ENCODE measurements around the gene MYNN. TPM values are rescaled to one million over a fixed set of nuclear protein-coding genes. Genes with fewer than 3 reads are reported as not detected.

The MYNN gene
- polyA plus RNA-seq, 1 donor, result 18.0 TPM

- H3K27ac ChIP-seq (ENCODE audit: low read length), result no peak overlapping the region
- H3K27me3 ChIP-seq (ENCODE audit: control insufficient read depth, insufficient read depth, low read length), result no peaks in the 10 kb centered on the region
- H3K4me3 ChIP-seq (ENCODE audit: low read length), result no peak overlapping the region
- no peaks in the 10 kb centered on the region for H3K9me3 ChIP-seq (ENCODE audit: control insufficient read depth, low read depth, low read length)
- H3K36me3 ChIP-seq (ENCODE audit: control insufficient read depth, insufficient read depth, low read length), result no peaks in the 10 kb centered on the region
- H3K4me1 ChIP-seq (ENCODE audit: control insufficient read depth, insufficient read depth, low read length), result peaks cover 3% of the 10 kb centered on the region
- WGBS (ENCODE audit: insufficient coverage, low lambda C conversion rate), result 100% methylated on average over 1 of the region's 2 CpGs
- DNase-seq, result no peak
These were observed 17.7 kb upstream of the MYNN start for GRCh38 chr3:169755488-169755887.

- no peak for DNase-seq
- H3K27ac ChIP-seq (ENCODE audit: low read length), result no peak overlapping the region
These were observed 14.7 kb upstream of the MYNN start for GRCh38 chr3:169758359-169758994.

GRCh38 chr3:169759256-169759655 lies 13.9 kb upstream of the MYNN start:
- H3K4me1 ChIP-seq (ENCODE audit: control insufficient read depth, insufficient read depth, low read length), result peaks cover 9% of the 10 kb centered on the region
- no peak overlapping the region for H3K27ac ChIP-seq (ENCODE audit: low read length)
- no peaks in the 10 kb centered on the region for H3K27me3 ChIP-seq (ENCODE audit: control insufficient read depth, insufficient read depth, low read length)
- no CpG with 5 or more reads among the region's 2 CpGs for WGBS (ENCODE audit: insufficient coverage, low lambda C conversion rate)
- peaks cover 3% of the 10 kb centered on the region for H3K9me3 ChIP-seq (ENCODE audit: control insufficient read depth, low read depth, low read length)
- H3K36me3 ChIP-seq (ENCODE audit: control insufficient read depth, insufficient read depth, low read length), result no peaks in the 10 kb centered on the region
- DNase-seq, result no peak
- no peak overlapping the region for H3K4me3 ChIP-seq (ENCODE audit: low read length)

More at GRCh38 chr3:169758359-169758994, 14.7 kb upstream of the MYNN start:
- 50% methylated on average over 3 of the region's 5 CpGs for WGBS (ENCODE audit: insufficient coverage, low lambda C conversion rate)
- peaks cover 3% of the 10 kb centered on the region for H3K9me3 ChIP-seq (ENCODE audit: control insufficient read depth, low read depth, low read length)
- H3K27me3 ChIP-seq (ENCODE audit: control insufficient read depth, insufficient read depth, low read length), result no peaks in the 10 kb centered on the region
- H3K4me1 ChIP-seq (ENCODE audit: control insufficient read depth, insufficient read depth, low read length), result peaks cover 3% of the 10 kb centered on the region
- H3K4me3 ChIP-seq (ENCODE audit: low read length), result no peak overlapping the region
- no peaks in the 10 kb centered on the region for H3K36me3 ChIP-seq (ENCODE audit: control insufficient read depth, insufficient read depth, low read length)

- Histone ChIP-seq H3K4me1 (ENCODE audit: control insufficient read depth, insufficient read depth, low read length) (peaks cover 7% of the 10 kb centered on the region), H3K36me3 (ENCODE audit: control insufficient read depth, insufficient read depth, low read length) (no peaks in the 10 kb centered on the region), H3K4me3 (ENCODE audit: low read length) (no peak overlapping the region), H3K27me3 (ENCODE audit: control insufficient read depth, insufficient read depth, low read length) (no peaks in the 10 kb centered on the region), H3K27ac (ENCODE audit: low read length) (no peak overlapping the region), H3K9me3 (ENCODE audit: control insufficient read depth, low read depth, low read length) (peaks cover 5% of the 10 kb centered on the region)
- WGBS (ENCODE audit: insufficient coverage, low lambda C conversion rate), result no CpG with 5 or more reads among the region's 4 CpGs
- peak in 1 of 2 donors; percentile 53 for DNase-seq
These were observed 12.7 kb upstream of the MYNN start for GRCh38 chr3:169760479-169760878.

GRCh38 chr3:169764312-169764881 lies 8.8 kb upstream of the MYNN start:
- WGBS (ENCODE audit: insufficient coverage, low lambda C conversion rate), result no CpG with 5 or more reads among the region's 46 CpGs
- DNase-seq, result peak; percentile 27 to 81
- H3K27me3 ChIP-seq (ENCODE audit: control insufficient read depth, insufficient read depth, low read length), result no peaks in the 10 kb centered on the region
- H3K27ac ChIP-seq (ENCODE audit: low read length), result peak overlapping the region; percentile 89
- peak overlapping the region; percentile 82 for H3K4me3 ChIP-seq (ENCODE audit: low read length)
- peaks cover 16% of the 10 kb centered on the region for H3K9me3 ChIP-seq (ENCODE audit: control insufficient read depth, low read depth, low read length)
- peaks cover 7% of the 10 kb centered on the region for H3K4me1 ChIP-seq (ENCODE audit: control insufficient read depth, insufficient read depth, low read length)
- no peaks in the 10 kb centered on the region for H3K36me3 ChIP-seq (ENCODE audit: control insufficient read depth, insufficient read depth, low read length)

GRCh38 chr3:169764882-169765612 lies 8.1 kb upstream of the MYNN start, which contains the start of gene TERC:
Gene TERC (minus strand): TSS chr3:169765060.
- WGBS (ENCODE audit: insufficient coverage, low lambda C conversion rate), result no CpG with 5 or more reads among the region's 42 CpGs
- peaks cover 16% of the 10 kb centered on the region for H3K9me3 ChIP-seq (ENCODE audit: control insufficient read depth, low read depth, low read length)
- peak; percentile 95 to 96 for DNase-seq

GRCh38 chr3:169769287-169770181 lies 3.7 kb upstream of the MYNN start, which contains the start of gene ACTRT3:
Gene ACTRT3 (minus strand): TSS chr3:169769561. CDS start chr3:169769520, 41 bp downstream.
- Histone ChIP-seq H3K27me3 (ENCODE audit: control insufficient read depth, insufficient read depth, low read length) (no peaks in the 10 kb centered on the region), H3K27ac (ENCODE audit: low read length) (peak within 1 kb of the TSS; percentile 84), H3K36me3 (ENCODE audit: control insufficient read depth, insufficient read depth, low read length) (peaks cover 2% of the 10 kb centered on the region), H3K9me3 (ENCODE audit: control insufficient read depth, low read depth, low read length) (peaks cover 13% of the 10 kb centered on the region), H3K4me1 (ENCODE audit: control insufficient read depth, insufficient read depth, low read length) (peaks cover 3% of the 10 kb centered on the region), H3K4me3 (ENCODE audit: low read length) (peak within 1 kb of the TSS; percentile 62)
- DNase-seq, result peak; percentile 67 to 89
- 0% methylated on average over 1 of the region's 51 CpGs for WGBS (ENCODE audit: insufficient coverage, low lambda C conversion rate)

More at GRCh38 chr3:169764882-169765612, 8.1 kb upstream of the MYNN start, which contains the start of gene TERC:
- no peaks in the 10 kb centered on the region for H3K36me3 ChIP-seq (ENCODE audit: control insufficient read depth, insufficient read depth, low read length)
- peak within 1 kb of the TSS; percentile 82 for H3K4me3 ChIP-seq (ENCODE audit: low read length)
- peak within 1 kb of the TSS; percentile 89 for H3K27ac ChIP-seq (ENCODE audit: low read length)
- H3K27me3 ChIP-seq (ENCODE audit: control insufficient read depth, insufficient read depth, low read length), result no peaks in the 10 kb centered on the region
- peaks cover 7% of the 10 kb centered on the region for H3K4me1 ChIP-seq (ENCODE audit: control insufficient read depth, insufficient read depth, low read length)

- peak overlapping the region; percentile 99 for H3K27ac ChIP-seq (ENCODE audit: low read length)
- 4% methylated on average over 5 of the region's 27 CpGs for WGBS (ENCODE audit: insufficient coverage, low lambda C conversion rate)
- H3K9me3 ChIP-seq (ENCODE audit: control insufficient read depth, low read depth, low read length), result peaks cover 7% of the 10 kb centered on the region
These were observed 1.5 kb upstream of the MYNN start for GRCh38 chr3:169771497-169772304.

GRCh38 chr3:169772305-169772896 lies 795 bp upstream of the MYNN start:
- H3K27me3 ChIP-seq (ENCODE audit: control insufficient read depth, insufficient read depth, low read length), result no peaks in the 10 kb centered on the region
- peaks cover 7% of the 10 kb centered on the region for H3K9me3 ChIP-seq (ENCODE audit: control insufficient read depth, low read depth, low read length)
- peaks cover 6% of the 10 kb centered on the region for H3K4me1 ChIP-seq (ENCODE audit: control insufficient read depth, insufficient read depth, low read length)
- peak overlapping the region; percentile 90 for H3K4me3 ChIP-seq (ENCODE audit: low read length)
- peak overlapping the region; percentile 99 for H3K27ac ChIP-seq (ENCODE audit: low read length)
- WGBS (ENCODE audit: insufficient coverage, low lambda C conversion rate), result 0% methylated on average over 2 of the region's 15 CpGs
- DNase-seq, result peak; percentile 76 to 87
- peaks cover 20% of the 10 kb centered on the region for H3K36me3 ChIP-seq (ENCODE audit: control insufficient read depth, insufficient read depth, low read length)

More at GRCh38 chr3:169771497-169772304, 1.5 kb upstream of the MYNN start:
- peak; percentile 73 to 89 for DNase-seq
- Histone ChIP-seq H3K27me3 (ENCODE audit: control insufficient read depth, insufficient read depth, low read length) (no peaks in the 10 kb centered on the region), H3K4me3 (ENCODE audit: low read length) (peak overlapping the region; percentile 90), H3K4me1 (ENCODE audit: control insufficient read depth, insufficient read depth, low read length) (peaks cover 6% of the 10 kb centered on the region), H3K36me3 (ENCODE audit: control insufficient read depth, insufficient read depth, low read length) (peaks cover 15% of the 10 kb centered on the region)
